HEK293T (cell line): ENCODE measurements around the gene MED19.

Source experiments
- BHLHE40 ChIP-seq: fragments of 450-650 bp; IDR thresholded peaks from 2 replicates; pipeline ENCODE4 v1.6.1; 2016; ENCODE audit warnings: mild to moderate bottlenecking, moderate library complexity, borderline replicate concordance
- ELF4 ChIP-seq: fragments of 450-650 bp; IDR thresholded peaks from 2 replicates; pipeline ENCODE4 v1.6.1; 2017; ENCODE audit warnings: antibody characterized with exemption
- FOXA1 ChIP-seq: fragments of 450-650 bp; IDR thresholded peaks from 2 replicates; pipeline ENCODE4 v1.6.1; 2016; ENCODE audit warnings: mild to moderate bottlenecking
- FOXK2 ChIP-seq: fragments of 450-650 bp; IDR thresholded peaks from 2 replicates; pipeline ENCODE4 v1.6.1; 2016; ENCODE audit warnings: mild to moderate bottlenecking
- FOXM1 ChIP-seq: fragments of 450-650 bp; IDR thresholded peaks from 2 replicates; pipeline ENCODE4 v1.6.1; 2017; ENCODE audit warnings: mild to moderate bottlenecking, borderline replicate concordance
- HDGF ChIP-seq: fragments of 450-650 bp; IDR thresholded peaks from 2 replicates; pipeline ENCODE4 v1.6.1; 2017; ENCODE audit warnings: antibody characterized with exemption, borderline replicate concordance
- L3MBTL2 ChIP-seq: fragments of 450-650 bp; conservative IDR thresholded peaks from 2 replicates; pipeline ENCODE4 v1.6.1; 2016; ENCODE audit warnings: mild to moderate bottlenecking
- NFRKB ChIP-seq: fragments of 450-650 bp; IDR thresholded peaks from 2 replicates; pipeline ENCODE4 v1.6.1; 2016; ENCODE audit warnings: mild to moderate bottlenecking, moderate library complexity
- SP1 ChIP-seq: fragments of 450-650 bp; IDR thresholded peaks from 2 replicates; pipeline ENCODE4 v1.6.1; 2017
- SUZ12 ChIP-seq: fragments of 450-650 bp; IDR thresholded peaks from 2 replicates; pipeline ENCODE4 v1.6.1; 2016; ENCODE audit warnings: mild to moderate bottlenecking
- TARDBP ChIP-seq: fragments of 450-650 bp; IDR thresholded peaks from 2 replicates; pipeline ENCODE4 v1.6.1; 2016
- ZNF384 ChIP-seq: fragments of 450-650 bp; IDR thresholded peaks from 2 replicates; pipeline ENCODE4 v1.6.1; 2016
- TF ChIP-seq, protein P1 (sequence below): fragments of 450-650 bp; IDR thresholded peaks from 2 replicates; pipeline ENCODE4 v1.6.1; 2016

DNA sequence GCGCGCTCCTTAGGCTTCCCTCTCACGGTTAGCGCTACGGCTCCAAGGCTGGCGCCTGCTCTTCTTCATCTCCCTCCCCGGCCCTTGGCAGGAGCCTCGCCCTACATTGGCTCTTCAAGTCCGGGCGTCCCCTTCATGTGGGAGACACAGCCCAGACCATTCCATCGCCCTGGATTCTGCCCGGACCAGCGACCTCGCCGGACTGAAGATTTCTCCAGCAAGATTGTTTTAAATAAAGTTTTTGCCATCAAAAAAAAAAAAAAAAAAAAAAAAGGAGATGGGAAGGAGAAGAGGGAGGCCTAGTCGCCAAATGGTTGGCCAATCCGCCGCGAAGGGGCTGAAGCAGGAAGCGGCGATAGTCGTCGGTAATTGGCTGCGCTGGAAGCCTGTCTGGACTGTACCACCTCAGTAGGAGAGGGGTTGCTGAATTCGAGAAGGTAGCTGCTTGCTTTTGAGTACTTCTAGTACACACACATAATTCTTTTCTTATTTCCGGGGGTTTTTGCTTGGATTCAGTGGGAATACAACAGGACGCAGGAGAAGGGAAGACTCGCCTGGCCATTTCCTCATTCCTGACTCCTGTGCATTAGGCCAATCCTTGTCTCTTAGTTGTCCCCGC lies 44.8 kb downstream of the MED19 start:
- TF ChIP-seq FOXK2: no peak
- TF ChIP-seq ELF4: peak; percentile 93
- peak; percentile 100 for TF ChIP-seq ZNF384
- TF ChIP-seq TARDBP: no peak
- no peak for TF ChIP-seq SP1
- TF ChIP-seq NFRKB: no peak
- TF ChIP-seq FOXM1: no peak
- no peak for TF ChIP-seq SUZ12
- TF ChIP-seq HDGF: no peak
- TF ChIP-seq FOXA1: no peak
- peak; percentile 82 for TF ChIP-seq BHLHE40
- no peak for TF ChIP-seq L3MBTL2
- TF ChIP-seq, protein P1, sequence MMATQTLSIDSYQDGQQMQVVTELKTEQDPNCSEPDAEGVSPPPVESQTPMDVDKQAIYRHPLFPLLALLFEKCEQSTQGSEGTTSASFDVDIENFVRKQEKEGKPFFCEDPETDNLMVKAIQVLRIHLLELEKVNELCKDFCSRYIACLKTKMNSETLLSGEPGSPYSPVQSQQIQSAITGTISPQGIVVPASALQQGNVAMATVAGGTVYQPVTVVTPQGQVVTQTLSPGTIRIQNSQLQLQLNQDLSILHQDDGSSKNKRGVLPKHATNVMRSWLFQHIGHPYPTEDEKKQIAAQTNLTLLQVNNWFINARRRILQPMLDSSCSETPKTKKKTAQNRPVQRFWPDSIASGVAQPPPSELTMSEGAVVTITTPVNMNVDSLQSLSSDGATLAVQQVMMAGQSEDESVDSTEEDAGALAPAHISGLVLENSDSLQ: peak; percentile 98
